ENCODE results near the gene ADNP.

The ADNP gene

DNA sequence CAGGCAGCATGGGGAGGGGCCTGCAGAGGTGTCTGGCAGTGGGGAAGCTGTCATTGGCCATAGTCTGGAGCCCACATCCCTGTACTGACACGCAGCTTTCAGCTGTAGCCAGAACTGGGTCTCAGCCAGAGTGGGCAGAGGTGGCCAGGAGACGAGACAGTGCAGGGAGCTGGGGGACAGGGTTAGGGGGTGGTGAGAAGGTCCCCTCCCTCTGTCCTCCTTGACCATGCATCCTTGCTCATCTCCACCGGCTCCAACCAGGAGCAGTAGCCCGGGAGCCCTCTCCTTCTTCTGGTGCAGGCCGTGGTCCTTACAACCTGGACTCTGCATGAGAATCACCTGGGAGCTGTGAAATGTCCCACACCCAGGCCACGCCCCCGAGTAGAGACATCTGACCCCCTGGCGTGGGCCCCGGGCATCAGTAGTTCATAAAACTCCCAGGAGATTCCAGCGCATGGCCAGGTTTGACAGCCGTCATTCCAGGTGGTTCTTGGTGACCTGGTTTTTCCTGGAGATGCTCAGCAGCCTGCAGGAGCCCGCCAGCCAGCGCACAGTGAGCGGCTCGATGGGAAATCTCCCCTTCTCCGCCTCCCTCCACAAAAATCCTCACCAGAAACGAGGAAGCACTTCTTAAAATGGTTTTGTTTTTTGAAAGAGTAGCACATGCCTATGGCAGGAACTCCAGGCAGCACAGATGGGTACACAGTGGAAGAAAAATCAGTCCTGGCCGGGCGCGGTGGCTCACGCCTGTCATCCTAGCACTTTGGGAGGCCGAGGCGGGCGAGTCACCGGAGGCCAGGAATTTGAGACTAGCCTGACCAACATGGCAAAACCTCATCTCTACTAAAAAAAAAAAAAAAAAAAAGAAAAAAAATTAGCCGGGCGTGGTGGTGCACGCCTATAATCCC lies 56.2 kb downstream of the ADNP start:
- H3K9me3 ChIP-seq (ENCODE audit: control insufficient read depth in 5 of 5, low read length in 5 of 5) = no peaks in the 10 kb centered on the region
- H3K27ac ChIP-seq (ENCODE audit: low read depth, low read length) = no peak overlapping the region
- H3K36me3 ChIP-seq (ENCODE audit: control insufficient read depth in 5 of 5, insufficient read depth in 5 of 5, low read length in 5 of 5) = no peaks in the 10 kb centered on the region
- no peak overlapping the region for H3K9ac ChIP-seq (ENCODE audit: low read length in 5 of 5)
- no peak overlapping the region for H3K4me3 ChIP-seq (ENCODE audit: low read depth in 1 of 5, low read length in 5 of 5)
- H3K27me3 ChIP-seq (ENCODE audit: control insufficient read depth in 5 of 5, insufficient read depth in 4 of 5, low read length in 5 of 5) = no peaks in the 10 kb centered on the region
- H3K4me1 ChIP-seq (ENCODE audit: control insufficient read depth in 5 of 5, insufficient read depth in 5 of 5, low read length in 5 of 5) = peaks cover 0 to 4% (median 0%) of the 10 kb centered on the region in 5 donors

DNA sequence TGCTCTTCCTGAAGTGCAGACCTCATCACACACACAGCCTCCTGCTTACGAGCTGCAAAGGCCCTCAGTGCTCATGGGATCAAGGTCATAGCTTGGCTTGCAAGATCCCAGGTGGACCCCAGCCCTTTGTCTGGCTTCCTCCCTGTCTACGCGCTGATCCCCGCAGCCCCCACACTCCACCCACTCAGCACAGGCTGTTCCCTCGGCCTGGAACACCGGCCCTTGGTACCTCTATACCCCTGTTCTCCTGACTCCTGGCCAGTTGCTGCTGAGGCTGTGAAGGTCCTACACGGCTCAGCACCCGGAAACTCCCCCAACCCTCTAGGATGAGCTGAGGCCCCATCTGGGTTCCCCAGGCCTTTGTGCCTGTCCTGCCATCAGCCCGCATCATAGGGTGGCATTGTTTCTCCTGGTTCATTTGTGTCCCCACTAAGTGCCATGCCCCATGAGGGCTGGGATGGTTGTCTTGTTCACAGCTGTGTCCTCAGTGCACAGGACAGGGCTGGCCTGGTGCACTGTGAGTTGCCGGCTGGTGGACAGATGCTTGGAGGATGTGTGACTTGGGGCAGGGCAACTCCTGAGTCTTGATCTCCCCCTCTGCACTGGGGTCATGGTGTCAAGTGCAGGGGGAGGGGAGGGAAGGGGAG lies 57.0 kb downstream of the ADNP start:
- Histone ChIP-seq H3K4me3 (ENCODE audit: low read depth in 1 of 5, low read length in 5 of 5) (no peak overlapping the region), H3K27me3 (ENCODE audit: control insufficient read depth in 5 of 5, insufficient read depth in 4 of 5, low read length in 5 of 5) (no peaks in the 10 kb centered on the region)

DNA sequence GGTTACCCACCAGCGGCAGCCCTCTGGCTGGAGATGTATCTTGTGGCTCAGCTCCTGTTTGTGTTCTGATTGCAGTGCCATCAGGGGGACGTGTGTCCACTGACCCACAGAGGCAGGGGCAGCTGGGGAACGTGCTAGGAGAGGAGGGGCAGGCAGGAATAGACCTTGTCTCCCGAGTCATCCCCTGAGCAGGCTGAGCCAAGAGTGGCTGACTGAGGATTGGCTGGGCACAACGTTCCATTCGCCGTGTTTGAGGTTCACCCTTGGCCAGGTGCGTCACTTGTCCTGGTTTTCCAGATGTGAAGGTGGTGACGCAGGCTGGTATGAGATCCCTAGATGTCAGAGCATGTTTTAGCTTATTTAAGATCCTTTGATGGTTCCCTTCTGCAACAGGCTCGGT lies 57.7 kb downstream of the ADNP start:
- no peaks in the 10 kb centered on the region for H3K36me3 ChIP-seq (ENCODE audit: control insufficient read depth in 5 of 5, insufficient read depth in 5 of 5, low read length in 5 of 5)
- no peaks in the 10 kb centered on the region for H3K27me3 ChIP-seq (ENCODE audit: control insufficient read depth in 5 of 5, insufficient read depth in 4 of 5, low read length in 5 of 5)
- H3K27ac ChIP-seq (ENCODE audit: low read depth, low read length) = no peak overlapping the region
- no peak overlapping the region for H3K9ac ChIP-seq (ENCODE audit: low read length in 5 of 5)
- no peaks in the 10 kb centered on the region for H3K9me3 ChIP-seq (ENCODE audit: control insufficient read depth in 5 of 5, low read length in 5 of 5)
- H3K4me1 ChIP-seq (ENCODE audit: control insufficient read depth in 5 of 5, insufficient read depth in 5 of 5, low read length in 5 of 5) = peaks cover 0 to 4% (median 0%) of the 10 kb centered on the region in 5 donors
- H3K4me3 ChIP-seq (ENCODE audit: low read depth in 1 of 5, low read length in 5 of 5) = no peak overlapping the region

More for the DNA sequence above, 57.0 kb downstream of the ADNP start:
- Histone ChIP-seq H3K9ac (ENCODE audit: low read length in 5 of 5) (no peak overlapping the region), H3K9me3 (ENCODE audit: control insufficient read depth in 5 of 5, low read length in 5 of 5) (no peaks in the 10 kb centered on the region), H3K27ac (ENCODE audit: low read depth, low read length) (no peak overlapping the region), H3K36me3 (ENCODE audit: control insufficient read depth in 5 of 5, insufficient read depth in 5 of 5, low read length in 5 of 5) (no peaks in the 10 kb centered on the region), H3K4me1 (ENCODE audit: control insufficient read depth in 5 of 5, insufficient read depth in 5 of 5, low read length in 5 of 5) (peaks cover 0 to 4% (median 0%) of the 10 kb centered on the region in 5 donors)

DNA sequence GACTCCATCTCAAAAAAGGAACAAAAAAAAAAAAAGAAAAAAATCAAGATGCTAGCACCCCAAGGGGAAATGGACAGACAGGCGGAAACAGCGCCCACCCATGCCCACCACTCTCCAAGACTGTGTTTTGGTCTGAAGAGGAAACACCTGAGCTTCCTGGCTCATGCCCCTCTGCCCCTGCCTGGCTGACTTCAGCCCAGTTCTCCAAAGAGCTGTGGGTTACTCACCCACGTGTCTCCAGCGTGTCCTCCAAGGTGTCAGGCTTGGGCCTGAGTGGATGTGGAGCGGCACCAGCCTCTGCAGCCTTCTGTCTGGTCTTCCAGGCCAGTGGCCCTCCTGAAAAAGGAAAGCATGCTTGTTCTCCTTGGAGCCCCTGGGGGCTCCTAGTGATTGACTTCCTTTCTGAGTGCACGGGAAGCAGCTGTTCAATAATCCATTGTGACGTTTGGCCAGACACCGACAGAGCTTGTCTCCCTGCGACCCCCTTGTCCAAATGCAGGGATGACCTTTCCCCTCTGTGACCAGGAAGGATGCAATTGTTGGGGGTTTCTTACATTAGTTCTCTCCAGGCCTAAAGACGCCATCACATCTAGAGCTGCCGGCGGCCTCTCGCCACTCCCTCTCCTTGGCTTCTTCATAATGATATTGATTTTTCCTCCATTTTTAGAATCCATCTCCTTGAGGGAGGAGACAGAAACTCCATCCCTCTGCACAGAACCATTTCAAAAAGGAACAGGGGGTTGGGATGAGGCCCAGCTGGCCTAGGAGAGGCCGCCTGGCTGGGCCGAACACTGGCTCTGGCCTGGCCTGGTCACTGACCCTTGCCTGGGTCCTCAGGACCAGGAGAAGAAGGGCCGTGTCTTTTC lies 58.4 kb downstream of the ADNP start:
- Histone ChIP-seq H3K9me3 (ENCODE audit: control insufficient read depth in 5 of 5, low read length in 5 of 5) (no peaks in the 10 kb centered on the region), H3K27ac (ENCODE audit: low read depth, low read length) (no peak overlapping the region), H3K36me3 (ENCODE audit: control insufficient read depth in 5 of 5, insufficient read depth in 5 of 5, low read length in 5 of 5) (no peaks in the 10 kb centered on the region), H3K4me3 (ENCODE audit: low read depth in 1 of 5, low read length in 5 of 5) (no peak overlapping the region), H3K27me3 (ENCODE audit: control insufficient read depth in 5 of 5, insufficient read depth in 4 of 5, low read length in 5 of 5) (no peaks in the 10 kb centered on the region), H3K9ac (ENCODE audit: low read length in 5 of 5) (no peak overlapping the region), H3K4me1 (ENCODE audit: control insufficient read depth in 5 of 5, insufficient read depth in 5 of 5, low read length in 5 of 5) (peaks cover 0 to 4% (median 0%) of the 10 kb centered on the region in 5 donors)

DNA sequence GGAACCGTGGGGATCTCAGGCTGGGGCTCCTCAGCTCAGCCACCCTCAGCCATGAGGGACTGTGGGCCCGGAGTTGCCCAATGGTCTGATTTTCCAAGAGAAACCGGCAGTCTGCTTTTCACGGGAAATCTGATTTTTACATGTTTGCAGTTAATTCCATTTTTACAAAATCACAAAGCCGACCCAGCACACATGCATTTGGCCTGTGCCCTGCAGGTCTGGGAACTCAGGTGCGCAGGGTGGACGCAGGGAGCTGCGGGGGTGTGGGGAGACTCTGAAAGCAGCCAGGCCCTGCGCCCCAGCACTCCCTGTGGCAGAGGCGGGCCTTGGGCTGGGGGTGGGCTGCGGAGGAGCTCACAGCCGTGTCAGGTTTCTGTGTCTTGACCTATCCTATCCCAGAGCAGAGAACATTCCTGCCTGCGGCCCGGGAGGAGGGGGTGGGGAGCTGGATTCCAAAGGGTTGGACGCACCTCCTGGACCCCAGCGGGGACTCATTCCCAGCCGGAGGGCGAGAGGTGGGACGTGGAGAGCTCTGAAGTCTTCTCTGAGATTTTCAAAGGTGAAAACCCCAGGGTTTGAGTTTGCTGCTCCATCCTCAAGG lies 60.6 kb downstream of the ADNP start:
- H3K4me3 ChIP-seq (ENCODE audit: low read depth in 1 of 5, low read length in 5 of 5) = no peak overlapping the region

DNA sequence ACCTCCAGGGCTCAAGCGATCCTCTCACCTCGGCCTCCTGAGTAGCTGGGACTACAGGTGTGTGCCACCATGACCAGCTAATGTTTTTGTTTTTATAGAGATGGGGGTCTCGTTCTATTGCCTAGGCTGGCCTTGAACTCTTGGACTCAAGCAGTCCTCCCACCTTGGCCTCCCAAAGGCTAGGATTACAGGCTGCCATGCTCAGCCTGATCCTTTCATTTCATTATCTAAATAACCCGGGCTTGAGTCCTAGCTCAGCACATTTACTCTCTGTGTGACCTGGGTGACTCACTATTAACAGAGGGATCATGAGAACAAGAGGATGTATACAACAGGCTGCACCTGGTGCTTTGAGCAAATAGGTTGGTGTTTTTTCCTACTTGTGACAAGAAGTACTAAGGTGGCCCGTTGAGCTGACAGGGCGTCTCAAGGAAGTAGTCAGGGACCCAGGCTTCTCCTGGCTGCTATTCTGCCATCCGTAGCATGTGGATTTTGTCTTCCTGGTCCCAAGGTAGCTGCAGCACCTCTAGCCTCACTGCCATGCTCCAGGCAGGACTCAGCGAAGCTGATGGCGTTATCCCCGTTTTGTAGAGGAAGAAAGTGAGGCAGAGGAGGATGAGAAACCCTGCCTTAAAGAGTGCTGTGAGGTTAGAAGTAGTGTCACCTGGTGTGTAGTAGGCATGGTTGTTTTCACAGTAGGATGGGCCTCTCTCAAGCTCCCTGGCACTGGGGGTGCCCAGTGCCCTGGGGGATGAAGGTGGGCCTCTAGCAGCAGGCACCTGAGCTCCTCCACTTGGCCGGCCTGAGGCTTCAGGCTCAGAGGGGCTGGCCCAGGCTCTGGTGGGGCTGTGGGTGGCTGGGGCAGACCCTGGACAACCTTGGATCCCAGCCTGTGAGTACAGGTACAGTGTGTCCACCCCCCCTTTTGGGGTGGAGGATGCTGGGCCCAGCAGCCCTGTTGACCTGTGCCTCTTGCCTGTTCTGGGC lies 62.4 kb downstream of the ADNP start:
- H3K27me3 ChIP-seq (ENCODE audit: control insufficient read depth in 5 of 5, insufficient read depth in 4 of 5, low read length in 5 of 5) = peaks cover 0 to 11% (median 2%) of the 10 kb centered on the region in 5 donors
- H3K36me3 ChIP-seq (ENCODE audit: control insufficient read depth in 5 of 5, insufficient read depth in 5 of 5, low read length in 5 of 5) = no peaks in the 10 kb centered on the region

More for the DNA sequence above, 60.6 kb downstream of the ADNP start:
- no peak overlapping the region for H3K9ac ChIP-seq (ENCODE audit: low read length in 5 of 5)
- H3K36me3 ChIP-seq (ENCODE audit: control insufficient read depth in 5 of 5, insufficient read depth in 5 of 5, low read length in 5 of 5) = no peaks in the 10 kb centered on the region
- H3K4me1 ChIP-seq (ENCODE audit: control insufficient read depth in 5 of 5, insufficient read depth in 5 of 5, low read length in 5 of 5) = peaks cover 0 to 4% (median 0%) of the 10 kb centered on the region in 5 donors
- H3K27me3 ChIP-seq (ENCODE audit: control insufficient read depth in 5 of 5, insufficient read depth in 4 of 5, low read length in 5 of 5) = peaks cover 0 to 5% (median 0%) of the 10 kb centered on the region in 5 donors
- H3K9me3 ChIP-seq (ENCODE audit: control insufficient read depth in 5 of 5, low read length in 5 of 5) = no peaks in the 10 kb centered on the region
- no peak overlapping the region for H3K27ac ChIP-seq (ENCODE audit: low read depth, low read length)

DNA sequence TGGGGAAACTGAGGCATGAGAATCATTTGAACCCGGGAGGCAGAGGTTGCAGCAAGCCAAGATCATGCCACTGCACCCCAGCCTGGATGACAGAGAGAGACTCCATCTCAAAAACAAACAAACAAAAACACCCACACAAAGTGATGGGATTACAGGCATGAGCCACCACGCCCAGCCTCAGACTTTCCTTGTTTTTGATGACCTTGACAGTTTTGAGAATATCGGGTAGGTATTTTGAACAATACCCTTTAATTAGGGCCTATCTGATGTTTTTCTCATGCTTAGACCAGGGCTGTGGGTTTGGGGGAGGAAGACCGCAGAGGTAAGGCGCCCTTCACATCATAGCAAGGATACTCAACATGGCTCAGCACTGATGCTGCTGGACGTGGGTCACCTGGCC lies 63.4 kb downstream of the ADNP start:
- peaks cover 0 to 4% (median 0%) of the 10 kb centered on the region in 5 donors for H3K4me1 ChIP-seq (ENCODE audit: control insufficient read depth in 5 of 5, insufficient read depth in 5 of 5, low read length in 5 of 5)
- H3K9ac ChIP-seq (ENCODE audit: low read length in 5 of 5) = no peak overlapping the region
- no peak overlapping the region for H3K27ac ChIP-seq (ENCODE audit: low read depth, low read length)
- H3K9me3 ChIP-seq (ENCODE audit: control insufficient read depth in 5 of 5, low read length in 5 of 5) = no peaks in the 10 kb centered on the region
- no peaks in the 10 kb centered on the region for H3K36me3 ChIP-seq (ENCODE audit: control insufficient read depth in 5 of 5, insufficient read depth in 5 of 5, low read length in 5 of 5)
- no peak overlapping the region for H3K4me3 ChIP-seq (ENCODE audit: low read depth in 1 of 5, low read length in 5 of 5)
- H3K27me3 ChIP-seq (ENCODE audit: control insufficient read depth in 5 of 5, insufficient read depth in 4 of 5, low read length in 5 of 5) = peaks cover 0 to 14% (median 2%) of the 10 kb centered on the region in 5 donors

More for the DNA sequence above, 62.4 kb downstream of the ADNP start:
- Histone ChIP-seq H3K4me1 (ENCODE audit: control insufficient read depth in 5 of 5, insufficient read depth in 5 of 5, low read length in 5 of 5) (peaks cover 0 to 4% (median 0%) of the 10 kb centered on the region in 5 donors), H3K9ac (ENCODE audit: low read length in 5 of 5) (no peak overlapping the region), H3K4me3 (ENCODE audit: low read depth in 1 of 5, low read length in 5 of 5) (no peak overlapping the region), H3K27ac (ENCODE audit: low read depth, low read length) (no peak overlapping the region), H3K9me3 (ENCODE audit: control insufficient read depth in 5 of 5, low read length in 5 of 5) (no peaks in the 10 kb centered on the region)

DNA sequence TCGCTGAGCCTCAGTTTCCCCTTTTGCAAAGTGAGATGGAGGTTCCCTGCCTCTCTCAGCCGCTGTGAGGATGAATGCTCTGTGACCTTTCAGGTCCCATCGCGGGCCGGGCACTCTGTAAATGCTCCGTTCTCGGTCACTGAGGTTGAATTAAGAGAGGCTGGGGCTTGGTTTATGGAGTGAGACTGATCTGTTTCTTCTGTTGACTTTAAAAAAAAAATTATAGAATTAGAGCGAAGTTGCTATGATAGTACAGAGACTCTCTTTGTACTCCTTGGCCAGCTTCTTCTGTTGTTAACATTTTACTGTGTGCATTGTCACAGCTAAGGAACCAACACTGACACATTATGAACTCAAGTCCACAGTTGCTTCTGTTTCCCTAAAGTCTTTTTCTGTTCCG lies 64.4 kb downstream of the ADNP start:
- Histone ChIP-seq H3K4me1 (ENCODE audit: control insufficient read depth in 5 of 5, insufficient read depth in 5 of 5, low read length in 5 of 5) (no peaks in the 10 kb centered on the region), H3K9ac (ENCODE audit: low read length in 5 of 5) (no peak overlapping the region)

More for the DNA sequence above, 64.4 kb downstream of the ADNP start:
- no peaks in the 10 kb centered on the region for H3K36me3 ChIP-seq (ENCODE audit: control insufficient read depth in 5 of 5, insufficient read depth in 5 of 5, low read length in 5 of 5)
- no peaks in the 10 kb centered on the region for H3K9me3 ChIP-seq (ENCODE audit: control insufficient read depth in 5 of 5, low read length in 5 of 5)
- H3K27ac ChIP-seq (ENCODE audit: low read depth, low read length) = no peak overlapping the region
- no peak overlapping the region for H3K4me3 ChIP-seq (ENCODE audit: low read depth in 1 of 5, low read length in 5 of 5)
- peaks cover 0 to 14% (median 3%) of the 10 kb centered on the region in 5 donors for H3K27me3 ChIP-seq (ENCODE audit: control insufficient read depth in 5 of 5, insufficient read depth in 4 of 5, low read length in 5 of 5)
